H1 (cell line): ENCODE data around the gene C3orf20. TPM values are rescaled to one million over a fixed set of nuclear protein-coding genes. Genes with fewer than 3 reads are reported as not detected.
A peak's percentile ranks its signal among the peaks of the same experiment; 100 is the strongest.

ENCODE experiments used
- CTCF ChIA-PET: fragments of 300-600 bp; sonication (Branson Sonifier 250); formaldehyde crosslinking; loops from one replicate; lab custom pipeline; 2021; ENCODE audit not compliant: partially characterized antibody; lab: Charles Lee
- POLR2A ChIA-PET: fragments of 300-600 bp; sonication (Branson Sonifier 250); formaldehyde crosslinking; loops from one replicate; lab custom pipeline; 2021; ENCODE audit warnings: inconsistent platforms; ENCODE audit not compliant: partially characterized antibody; lab: Charles Lee
- DNase-seq, 2 experiments: peaks; one replicate each; pipeline versions ENCODE4 v3.0.0 to v3.0.0-alpha.2; 2010 to 2022; ENCODE audit warnings: low spot score in 2 of 2, low read depth in 1 of 2, mixed read lengths in 1 of 2
- FAIRE-seq: peaks from 2 replicates; lab custom pipeline; 2011; peaks lifted over from hg19 to GRCh38; lab: Jason Lieb, UNC
- H2AFZ ChIP-seq: 2 replicates; pipeline ENCODE4 v1.8.1; 2012; ENCODE audit warnings: low read length, inconsistent platforms
- H2AK5ac ChIP-seq: 2 replicates; pipeline ENCODE4 v1.6.1; 2013; ENCODE audit warnings: low read depth, low read length
- H2BK120ac ChIP-seq: replicated peaks from 2 replicates; pipeline ENCODE3; 2013; ENCODE audit warnings: low read depth, low read length, inconsistent platforms
- H2BK12ac ChIP-seq: 2 replicates; pipeline ENCODE4 v1.6.1; 2013; ENCODE audit warnings: low read depth, low read length
- H2BK15ac ChIP-seq: 2 replicates; pipeline ENCODE4 v1.6.1; 2013; ENCODE audit warnings: low read length
- H2BK20ac ChIP-seq: 2 replicates; pipeline ENCODE4 v1.6.1; 2013; ENCODE audit warnings: low read length
- H2BK5ac ChIP-seq: 2 replicates; pipeline ENCODE4 v1.6.1; 2013; ENCODE audit warnings: low read depth, low read length
- H3K14ac ChIP-seq: 2 replicates; pipeline ENCODE4 v1.6.1; 2013; ENCODE audit warnings: inconsistent platforms; ENCODE audit not compliant: insufficient read length
- H3K18ac ChIP-seq: 2 replicates; pipeline ENCODE4 v1.6.1; 2013; ENCODE audit warnings: low read length; ENCODE audit errors: extremely low read depth
- H3K23ac ChIP-seq: 2 replicates; pipeline ENCODE4 v1.6.1; 2013; ENCODE audit warnings: inconsistent platforms; ENCODE audit not compliant: insufficient read length
- H3K23me2 ChIP-seq: 2 replicates; pipeline ENCODE4 v1.6.1; 2013; ENCODE audit warnings: low read depth, low read length
- H3K27ac ChIP-seq: 2 replicates; pipeline ENCODE4 v1.6.1; 2011; ENCODE audit warnings: low read depth, low read length, inconsistent platforms
- H3K27me3 ChIP-seq, 4 experiments: replicated peaks in 1 of 4; 1 replicate in 1 of 4; 2 replicates in 3 of 4; pipeline versions ENCODE4 v1.6.1 to v1.8.1; 2011 to 2013; ENCODE audit warnings: low read length in 3 of 4, mild to moderate bottlenecking in 3 of 4, inconsistent platforms in 2 of 4, mixed read lengths in 2 of 4, moderate library complexity in 1 of 4; ENCODE audit not compliant: control insufficient read depth in 3 of 4, insufficient read depth in 3 of 4; ENCODE audit errors: extremely low read depth in 1 of 4
- H3K36me3 ChIP-seq, 4 experiments: 2 replicates each; pipeline versions ENCODE4 v1.6.1 to v1.8.1; 2011 to 2013; ENCODE audit warnings: mild to moderate bottlenecking in 4 of 4, low read length in 3 of 4, moderate library complexity in 2 of 4, control low read depth in 1 of 4, inconsistent platforms in 1 of 4; ENCODE audit not compliant: insufficient read depth in 4 of 4, control insufficient read depth in 2 of 4
- H3K4ac ChIP-seq: replicated peaks from 2 replicates; pipeline ENCODE3; 2013; ENCODE audit warnings: low read length, low read depth, mixed read lengths, inconsistent platforms; ENCODE audit not compliant: insufficient read length
- H3K4me1 ChIP-seq, 4 experiments: replicated peaks in 1 of 4; 1 replicate in 1 of 4; 2 replicates in 3 of 4; pipeline versions ENCODE4 v1.6.1 to v1.8.1; 2011 to 2013; ENCODE audit warnings: low read length in 3 of 4, inconsistent platforms in 2 of 4, mixed read lengths in 1 of 4; ENCODE audit not compliant: insufficient read depth in 4 of 4, control insufficient read depth in 3 of 4
- H3K4me2 ChIP-seq, 2 experiments: 2 replicates each; pipeline versions ENCODE4 v1.6.1 to v1.8.1; 2011 to 2013; ENCODE audit warnings: low read depth in 2 of 2, low read length in 2 of 2, control low read depth in 1 of 2, inconsistent platforms in 1 of 2, mild to moderate bottlenecking in 1 of 2; ENCODE audit not compliant: insufficient read depth in 1 of 2
- H3K4me3 ChIP-seq, 4 experiments: fragments of 200-600, 300-600 bp in 1 of 4; sonication (generic), shearing (Covaris generic), sonication (Bioruptor Twin) in 1 of 4; 2 replicates each; pipeline versions ENCODE4 v1.5.1 to v1.8.1; 2011 to 2016; ENCODE audit warnings: low read length in 4 of 4, low read depth in 3 of 4, control low read depth in 2 of 4, inconsistent platforms in 2 of 4, mild to moderate bottlenecking in 2 of 4, mixed read lengths in 1 of 4, moderate library complexity in 1 of 4; ENCODE audit not compliant: insufficient read depth in 2 of 4; ENCODE audit errors: extremely low read depth in 1 of 4
- H3K56ac ChIP-seq: replicated peaks from 2 replicates; pipeline ENCODE3; 2013; ENCODE audit warnings: low read depth, mild to moderate bottlenecking, mixed read lengths, low read length, inconsistent platforms; ENCODE audit not compliant: insufficient read length
- H3K79me1 ChIP-seq: 2 replicates; pipeline ENCODE4 v1.6.1; 2013; ENCODE audit warnings: low read depth, low read length, control low read depth
- H3K79me2 ChIP-seq, 2 experiments: 2 replicates each; pipeline versions ENCODE4 v1.6.1 to v1.8.1; 2012 to 2013; ENCODE audit warnings: low read length in 2 of 2, mild to moderate bottlenecking in 2 of 2, inconsistent platforms in 1 of 2; ENCODE audit not compliant: insufficient read depth in 2 of 2, control insufficient read depth in 1 of 2
- H3K9ac ChIP-seq, 4 experiments: replicated peaks in 1 of 4; 1 replicate in 1 of 4; 2 replicates in 3 of 4; pipeline versions ENCODE4 v1.6.1 to v1.8.1; 2011 to 2013; ENCODE audit warnings: low read depth in 3 of 4, low read length in 3 of 4, control low read depth in 2 of 4, mild to moderate bottlenecking in 2 of 4, moderate library complexity in 2 of 4, inconsistent platforms in 1 of 4; ENCODE audit errors: extremely low read depth in 1 of 4
- H3K9me3 ChIP-seq, 2 experiments: 2 replicates each; pipeline versions ENCODE4 v1.6.1 to v1.8.1; 2012 to 2013; ENCODE audit warnings: mild to moderate bottlenecking in 2 of 2, moderate library complexity in 2 of 2, control low read depth in 1 of 2, inconsistent platforms in 1 of 2, low read depth in 1 of 2, low read length in 1 of 2, mixed read lengths in 1 of 2; ENCODE audit not compliant: insufficient read depth in 2 of 2
- H4K20me1 ChIP-seq, 2 experiments: replicated peaks in 1 of 2; 2 replicates each; pipeline versions ENCODE3 to v1.8.1; 2011 to 2013; ENCODE audit warnings: inconsistent platforms in 2 of 2, low read length in 2 of 2, mild to moderate bottlenecking in 1 of 2; ENCODE audit not compliant: insufficient read depth in 2 of 2, control insufficient read depth in 1 of 2
- H4K5ac ChIP-seq: 2 replicates; pipeline ENCODE4 v1.6.1; 2013; ENCODE audit warnings: low read length, low read depth, mixed read lengths, inconsistent platforms; ENCODE audit not compliant: insufficient read length
- H4K8ac ChIP-seq: 2 replicates; pipeline ENCODE4 v1.8.0; 2013; ENCODE audit warnings: mild to moderate bottlenecking, moderate library complexity, low read length, inconsistent platforms; ENCODE audit not compliant: insufficient read depth; ENCODE audit errors: extremely low read depth
- H4K91ac ChIP-seq: replicated peaks from 2 replicates; pipeline ENCODE3; 2013; ENCODE audit warnings: low read length, mixed read lengths, inconsistent platforms; ENCODE audit not compliant: insufficient read length
- BRCA1 ChIP-seq: IDR thresholded peaks from 2 replicates; pipeline ENCODE4 v1.6.1; 2012; ENCODE audit warnings: low read depth, low read length, improper control_type of control experiment
- CHD1 ChIP-seq: IDR thresholded peaks from 2 replicates; pipeline ENCODE4 v1.6.1; 2012; ENCODE audit warnings: low read depth, low read length, improper control_type of control experiment
- JUND ChIP-seq: IDR thresholded peaks from 2 replicates; pipeline ENCODE4 v1.6.1; 2011; ENCODE audit warnings: mild to moderate bottlenecking, improper control_type of control experiment, low read length
- KDM4A ChIP-seq: IDR thresholded peaks from one replicate; pipeline ENCODE4 v1.7.1; 2012; ENCODE audit warnings: low read depth, mild to moderate bottlenecking, moderate library complexity, low read length, inconsistent platforms; ENCODE audit not compliant: severe bottlenecking
- POLR2A ChIP-seq, 2 experiments: IDR thresholded peaks; 1 replicate in 1 of 2; 2 replicates in 1 of 2; pipeline ENCODE4 v1.6.1; 2011; ENCODE audit warnings: low read depth in 2 of 2, low read length in 2 of 2, mild to moderate bottlenecking in 2 of 2; ENCODE audit errors: control extremely low read depth in 1 of 2
- POU5F1 ChIP-seq: IDR thresholded peaks from 2 replicates; pipeline ENCODE4 v1.6.1; 2011; ENCODE audit warnings: low read depth, mild to moderate bottlenecking, low read length, moderate library complexity
- RAD21 ChIP-seq, 2 experiments: IDR thresholded peaks in 1 of 2; conservative IDR thresholded peaks in 1 of 2; 2 replicates each; pipeline ENCODE4 v1.6.1; 2011; ENCODE audit warnings: low read depth in 2 of 2, low read length in 2 of 2, improper control_type of control experiment in 1 of 2, inconsistent platforms in 1 of 2, mild to moderate bottlenecking in 1 of 2, moderate library complexity in 1 of 2
- SP2 ChIP-seq: IDR thresholded peaks from 2 replicates; pipeline ENCODE4 v1.6.1; 2012; ENCODE audit warnings: mild to moderate bottlenecking, low read length, inconsistent platforms
- SUZ12 ChIP-seq: fragments of 200-600 bp; sonication (generic); IDR thresholded peaks from 2 replicates; pipeline ENCODE4 v1.6.1; 2012; ENCODE audit warnings: mild to moderate bottlenecking, inconsistent platforms, low read length, moderate library complexity, mixed read lengths
- TAF1 ChIP-seq: IDR thresholded peaks from 2 replicates; pipeline ENCODE4 v1.6.1; 2011; ENCODE audit warnings: mild to moderate bottlenecking, low read depth, low read length
- TBP ChIP-seq: IDR thresholded peaks from 2 replicates; pipeline ENCODE4 v1.6.1; 2011; ENCODE audit warnings: low read depth, low read length, improper control_type of control experiment
- USF2 ChIP-seq: IDR thresholded peaks from 2 replicates; pipeline ENCODE4 v1.6.1; 2011; ENCODE audit warnings: low read length, improper control_type of control experiment
- YY1 ChIP-seq: IDR thresholded peaks from 2 replicates; pipeline ENCODE4 v1.6.1; 2011; ENCODE audit warnings: low read depth, mild to moderate bottlenecking, low read length
- WGBS, 2 experiments: shearing (Covaris generic) in 1 of 2; methylation state at CpG; one replicate each; pipeline versions ENCODE4 v1.1.6 to v1.1.7; 2013 to 2015; ENCODE audit warnings: low lambda C conversion rate in 2 of 2, mixed read lengths in 2 of 2, inconsistent platforms in 1 of 2, low coverage in 1 of 2, missing lambda C conversion rate in 1 of 2; ENCODE audit not compliant: insufficient replicate concordance in 2 of 2, insufficient coverage in 1 of 2, insufficient read length in 1 of 2; ENCODE audit errors: extremely low coverage in 1 of 2, missing lambda C conversion rate in 1 of 2; 5-methylcytosine and 5-hydroxymethylcytosine counted together
- polyA plus RNA-seq, 7 experiments: library from polyadenylated mRNA; depleted of rRNA in 3 of 7; stranded (reverse) in 5 of 7; unstranded in 2 of 7; fragments of >200 nt in 5 of 7; fragments of 200-250 nt in 2 of 7; gene quantifications; 1 replicate in 5 of 7; 2 replicates in 1 of 7; 4 replicates in 1 of 7; pipeline versions ENCODE4 v1.2.1 to v1.2.3, GENCODE V29; 2011 to 2013; ENCODE audit warnings: missing spikeins in 2 of 7, mixed read lengths in 2 of 7
- total RNA-seq: library from RNA; stranded (reverse); fragmentation: NEBNext Ultra II Directional; extraction: Animal tissue kit (Norgen Biotek cat#: 25700); gene quantifications from 2 replicates; pipeline ENCODE4 v1.2.1, GENCODE V29; 2021

C3orf20 gene
- total and polyA plus RNA-seq, 2 of the 8 experiments (the other 6 are each of a cell fraction or from before 2014, with no cell fraction given): not detected

- FAIRE-seq: no peak
- H3K9me3 ChIP-seq: no peaks in the 10 kb centered on the region
- 80% methylated on average over 1 of the region's 1 CpG; no CpG with 5 or more reads in 1 of the 2 experiments for WGBS, 2 experiments
- TF ChIP-seq SUZ12: no peak
- TF ChIP-seq RAD21 (IDR thresholded peaks at IDR 0.05 in 1 of 2, conservative IDR thresholded peaks at IDR 0.05 in 1 of 2; ENCODE audit: low read depth in 2 of 2, low read length in 2 of 2): no peak
- TF ChIP-seq BRCA1: no peak
- TF ChIP-seq SP2: no peak
- no peak for TF ChIP-seq KDM4A
- no peak for TF ChIP-seq USF2
- TF ChIP-seq YY1: no peak
- TF ChIP-seq TBP: no peak
- TF ChIP-seq TAF1: no peak
- TF ChIP-seq POU5F1: no peak
- no peak for TF ChIP-seq CHD1
- no peak for TF ChIP-seq POLR2A (IDR thresholded peaks at IDR 0.05; ENCODE audit: control extremely low read depth in 1 of 2, low read depth in 2 of 2, low read length in 2 of 2)
- TF ChIP-seq JUND: no peak
Measured at GRCh38 chr3:14698601-14699244, 23.8 kb downstream of the C3orf20 start.

More at GRCh38 chr3:14698601-14699244, 23.8 kb downstream of the C3orf20 start:
- Histone ChIP-seq H4K91ac (no peak overlapping the region), H3K4me1 (no peaks in the 10 kb centered on the region), H4K8ac (no peak overlapping the region), H2BK20ac (no peak overlapping the region), H3K9ac (no peak overlapping the region), H3K4me2 (no peak overlapping the region), H4K5ac (no peak overlapping the region), H3K4ac (no peak overlapping the region), H3K18ac (no peak overlapping the region), H2BK120ac (no peak overlapping the region), H2BK15ac (no peak overlapping the region), H3K79me2 (no peaks in the 10 kb centered on the region), H4K20me1 (no peaks in the 10 kb centered on the region), H3K14ac (no peak overlapping the region), H3K27me3 (no peaks in the 10 kb centered on the region), H3K23ac (no peak overlapping the region), H2BK5ac (no peak overlapping the region), H3K56ac (no peak overlapping the region), H3K4me3 (no peak overlapping the region), H3K36me3 (no peaks in the 10 kb centered on the region), H2AK5ac (no peak overlapping the region), H3K23me2 (no peaks in the 10 kb centered on the region), H3K79me1 (no peaks in the 10 kb centered on the region), H2AFZ (no peak overlapping the region), H2BK12ac (no peak overlapping the region), H3K27ac (no peak overlapping the region)
- CTCF ChIA-PET: interaction anchor here (1.0 to 2.6 kb wide), 3 partner anchors 12 to 228 kb away, joined by 3 to 8 read pairs (median 6); no protein-coding TSS in a partner anchor
- DNase-seq: peak in 1 of 2 experiments; percentile 26
- POLR2A ChIA-PET: no interaction called here
